SU-DHL-6 (cell line): ENCODE measurements around the gene UBASH3A.

Source experiments
- EZH2phosphoT487 ChIP-seq: fragments of 200-600 bp; sonication (generic), shearing (Covaris generic); conservative IDR thresholded peaks from 2 replicates; pipeline ENCODE4 v1.6.1; 2018; ENCODE audit warnings: mild to moderate bottlenecking, antibody characterized with exemption, low read length, moderate library complexity, mixed read lengths
- TF ChIP-seq, protein P1 (sequence below): fragments of 200-600 bp; sonication (generic); IDR thresholded peaks from one replicate; pipeline ENCODE4 v1.5.1; 2017; ENCODE audit warnings: antibody characterized with exemption, mild to moderate bottlenecking, low read length, moderate library complexity; ENCODE audit not compliant: insufficient read depth, poor library complexity, severe bottlenecking

DNA sequence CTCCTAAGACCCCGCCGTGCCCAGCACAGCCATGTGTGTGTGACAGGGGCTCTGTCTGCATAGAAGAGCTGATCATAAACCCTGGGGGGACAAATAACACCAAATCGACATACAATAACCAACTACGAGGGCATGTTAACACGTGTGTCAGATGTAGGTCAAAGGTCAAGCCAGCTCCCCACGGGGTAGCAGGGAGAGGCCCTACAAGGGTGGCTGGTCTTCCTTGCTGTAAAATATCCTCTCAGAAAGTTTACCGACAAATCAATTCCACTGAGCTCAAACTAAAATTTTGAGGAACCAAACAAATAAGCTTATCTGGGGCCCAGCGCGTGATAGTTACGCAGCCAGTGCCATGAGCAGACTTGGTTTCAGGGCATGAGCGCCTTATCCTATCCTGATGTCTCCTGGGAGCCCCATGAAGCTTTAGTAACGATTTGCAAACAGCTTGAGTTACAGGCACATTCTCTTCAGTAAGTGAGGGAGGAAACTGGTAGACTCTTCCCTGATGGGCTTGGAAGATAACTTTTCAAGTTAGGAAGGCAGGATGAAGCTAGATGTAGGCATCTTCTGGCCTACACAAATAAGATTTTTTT, 5.2 kb upstream of the UBASH3A start:
- TF ChIP-seq, protein P1, sequence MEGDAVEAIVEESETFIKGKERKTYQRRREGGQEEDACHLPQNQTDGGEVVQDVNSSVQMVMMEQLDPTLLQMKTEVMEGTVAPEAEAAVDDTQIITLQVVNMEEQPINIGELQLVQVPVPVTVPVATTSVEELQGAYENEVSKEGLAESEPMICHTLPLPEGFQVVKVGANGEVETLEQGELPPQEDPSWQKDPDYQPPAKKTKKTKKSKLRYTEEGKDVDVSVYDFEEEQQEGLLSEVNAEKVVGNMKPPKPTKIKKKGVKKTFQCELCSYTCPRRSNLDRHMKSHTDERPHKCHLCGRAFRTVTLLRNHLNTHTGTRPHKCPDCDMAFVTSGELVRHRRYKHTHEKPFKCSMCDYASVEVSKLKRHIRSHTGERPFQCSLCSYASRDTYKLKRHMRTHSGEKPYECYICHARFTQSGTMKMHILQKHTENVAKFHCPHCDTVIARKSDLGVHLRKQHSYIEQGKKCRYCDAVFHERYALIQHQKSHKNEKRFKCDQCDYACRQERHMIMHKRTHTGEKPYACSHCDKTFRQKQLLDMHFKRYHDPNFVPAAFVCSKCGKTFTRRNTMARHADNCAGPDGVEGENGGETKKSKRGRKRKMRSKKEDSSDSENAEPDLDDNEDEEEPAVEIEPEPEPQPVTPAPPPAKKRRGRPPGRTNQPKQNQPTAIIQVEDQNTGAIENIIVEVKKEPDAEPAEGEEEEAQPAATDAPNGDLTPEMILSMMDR = no peak
- no peak for TF ChIP-seq EZH2phosphoT487
